ENCODE data around the gene CTNND2. TPM values are rescaled to one million over a fixed set of nuclear protein-coding genes. Genes with fewer than 3 reads are reported as not detected.

Gene CTNND2
- total RNA-seq, 4 donors from 2014 or later: 0.22 to 2.8 (median 0.39) TPM

DNA sequence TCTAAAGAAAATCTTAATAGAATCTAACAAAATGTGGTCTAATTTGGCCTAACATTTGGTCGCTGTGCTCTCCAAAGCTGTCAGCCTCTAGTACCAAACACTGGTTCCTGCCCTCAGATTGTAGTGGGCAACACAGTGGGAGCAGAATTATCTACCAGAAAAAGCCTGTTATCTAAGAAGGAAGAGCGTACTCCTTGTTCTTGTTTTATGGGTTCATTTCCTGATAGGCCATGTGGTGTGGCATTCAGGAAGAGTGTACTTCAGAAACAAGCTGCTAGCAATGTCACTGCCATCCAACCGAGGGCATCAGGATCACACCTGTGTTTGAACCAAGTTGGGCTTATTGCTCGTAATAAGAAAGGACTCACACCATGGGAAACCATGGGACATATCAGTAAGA lies 655.3 kb downstream of the CTNND2 start:
- no peaks in the 10 kb centered on the region for H3K27me3 ChIP-seq
- no peaks in the 10 kb centered on the region for H3K4me1 ChIP-seq
- intact Hi-C loops (cut with DNase I): no loop called here
- no peaks in the 10 kb centered on the region for H3K36me3 ChIP-seq
- H3K27ac ChIP-seq: no peak overlapping the region
- H3K4me3 ChIP-seq (replicated peaks in 1 of 3): no peak overlapping the region
- no peak for DNase-seq
- WGBS, 2 donors: 86 to 88% methylated on average over 4 of the region's 4 CpGs
- no peaks in the 10 kb centered on the region for H3K9me3 ChIP-seq
- TF ChIP-seq, protein P1, sequence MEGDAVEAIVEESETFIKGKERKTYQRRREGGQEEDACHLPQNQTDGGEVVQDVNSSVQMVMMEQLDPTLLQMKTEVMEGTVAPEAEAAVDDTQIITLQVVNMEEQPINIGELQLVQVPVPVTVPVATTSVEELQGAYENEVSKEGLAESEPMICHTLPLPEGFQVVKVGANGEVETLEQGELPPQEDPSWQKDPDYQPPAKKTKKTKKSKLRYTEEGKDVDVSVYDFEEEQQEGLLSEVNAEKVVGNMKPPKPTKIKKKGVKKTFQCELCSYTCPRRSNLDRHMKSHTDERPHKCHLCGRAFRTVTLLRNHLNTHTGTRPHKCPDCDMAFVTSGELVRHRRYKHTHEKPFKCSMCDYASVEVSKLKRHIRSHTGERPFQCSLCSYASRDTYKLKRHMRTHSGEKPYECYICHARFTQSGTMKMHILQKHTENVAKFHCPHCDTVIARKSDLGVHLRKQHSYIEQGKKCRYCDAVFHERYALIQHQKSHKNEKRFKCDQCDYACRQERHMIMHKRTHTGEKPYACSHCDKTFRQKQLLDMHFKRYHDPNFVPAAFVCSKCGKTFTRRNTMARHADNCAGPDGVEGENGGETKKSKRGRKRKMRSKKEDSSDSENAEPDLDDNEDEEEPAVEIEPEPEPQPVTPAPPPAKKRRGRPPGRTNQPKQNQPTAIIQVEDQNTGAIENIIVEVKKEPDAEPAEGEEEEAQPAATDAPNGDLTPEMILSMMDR (IDR thresholded peaks at IDR 0.05): no peak
- no peak for TF ChIP-seq POLR2A (IDR thresholded peaks at IDR 0.05)

DNA sequence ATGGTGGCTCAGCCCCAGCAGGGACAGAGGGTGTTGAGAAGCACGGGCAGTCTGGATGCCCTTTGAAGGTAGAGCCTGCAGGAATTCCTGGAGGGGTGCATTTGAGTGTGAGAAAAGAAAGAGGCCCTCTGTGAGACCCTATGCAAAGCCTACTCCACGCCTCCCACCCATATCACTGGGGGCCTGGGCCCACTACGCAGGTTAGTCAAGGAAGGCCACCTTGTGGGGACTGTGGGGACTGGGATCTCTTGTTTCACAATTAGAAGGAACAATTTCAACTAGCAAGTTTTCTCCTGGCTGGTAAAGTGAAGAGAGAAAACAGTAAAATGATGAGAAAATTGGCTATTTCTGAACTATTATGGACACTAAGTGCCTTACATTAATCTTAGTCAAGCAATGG lies 657.0 kb downstream of the CTNND2 start:
- no peaks in the 10 kb centered on the region for H3K27me3 ChIP-seq
- H3K4me3 ChIP-seq (replicated peaks in 1 of 3): no peak overlapping the region
- no peak for DNase-seq
- H3K27ac ChIP-seq: no peak overlapping the region
- no peaks in the 10 kb centered on the region for H3K4me1 ChIP-seq
- H3K9me3 ChIP-seq: no peaks in the 10 kb centered on the region
- WGBS, 2 donors: 84 to 98% methylated on average over 3 of the region's 3 CpGs
- H3K36me3 ChIP-seq: no peaks in the 10 kb centered on the region
- TF ChIP-seq, protein P1 (IDR thresholded peaks at IDR 0.05): no peak
- intact Hi-C loops (cut with DNase I): no loop called here

DNA sequence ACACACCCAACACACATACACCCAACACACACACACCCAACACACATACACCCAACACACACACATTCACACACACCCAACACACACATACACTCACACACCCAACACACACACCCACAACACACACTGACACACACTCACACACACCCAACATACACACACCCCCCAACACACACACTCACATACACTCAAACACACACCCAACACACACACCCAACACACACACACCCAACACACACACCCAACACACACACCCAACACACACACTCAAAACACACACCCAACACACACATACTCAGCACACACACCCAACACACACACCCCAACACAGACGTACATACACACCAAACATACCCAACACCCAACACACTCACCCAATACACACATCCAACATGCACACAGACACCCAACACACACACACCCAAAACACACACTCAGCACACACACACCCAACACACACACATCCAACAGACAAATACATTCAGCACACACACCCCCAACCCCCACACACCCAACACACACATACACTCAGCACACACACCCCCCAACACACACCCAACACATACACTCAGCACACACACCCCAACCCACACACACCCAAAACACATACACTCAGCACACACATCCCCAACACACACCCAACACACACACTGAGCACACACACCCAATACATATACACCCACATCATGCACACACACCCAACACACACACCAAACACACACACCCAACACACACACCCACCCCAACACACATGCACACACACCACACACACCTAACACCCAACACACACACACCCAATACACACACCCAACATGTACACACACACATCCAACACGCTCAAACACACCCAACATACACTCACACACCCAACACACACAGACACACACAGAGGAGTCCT lies 663.7 kb downstream of the CTNND2 start:
- TF ChIP-seq POLR2A (IDR thresholded peaks at IDR 0.05): no peak
- TF ChIP-seq, protein P1 (IDR thresholded peaks at IDR 0.05): no peak
- Histone ChIP-seq H3K4me3 (replicated peaks in 1 of 3) (no peak overlapping the region), H3K27me3 (no peaks in the 10 kb centered on the region), H3K9me3 (no peaks in the 10 kb centered on the region), H3K4me1 (no peaks in the 10 kb centered on the region), H3K27ac (no peak overlapping the region), H3K36me3 (no peaks in the 10 kb centered on the region)
- intact Hi-C loops (cut with DNase I): no loop called here
- no peak for DNase-seq
- WGBS, 2 donors: 69 to 97% methylated on average over 2 of the region's 2 CpGs

DNA sequence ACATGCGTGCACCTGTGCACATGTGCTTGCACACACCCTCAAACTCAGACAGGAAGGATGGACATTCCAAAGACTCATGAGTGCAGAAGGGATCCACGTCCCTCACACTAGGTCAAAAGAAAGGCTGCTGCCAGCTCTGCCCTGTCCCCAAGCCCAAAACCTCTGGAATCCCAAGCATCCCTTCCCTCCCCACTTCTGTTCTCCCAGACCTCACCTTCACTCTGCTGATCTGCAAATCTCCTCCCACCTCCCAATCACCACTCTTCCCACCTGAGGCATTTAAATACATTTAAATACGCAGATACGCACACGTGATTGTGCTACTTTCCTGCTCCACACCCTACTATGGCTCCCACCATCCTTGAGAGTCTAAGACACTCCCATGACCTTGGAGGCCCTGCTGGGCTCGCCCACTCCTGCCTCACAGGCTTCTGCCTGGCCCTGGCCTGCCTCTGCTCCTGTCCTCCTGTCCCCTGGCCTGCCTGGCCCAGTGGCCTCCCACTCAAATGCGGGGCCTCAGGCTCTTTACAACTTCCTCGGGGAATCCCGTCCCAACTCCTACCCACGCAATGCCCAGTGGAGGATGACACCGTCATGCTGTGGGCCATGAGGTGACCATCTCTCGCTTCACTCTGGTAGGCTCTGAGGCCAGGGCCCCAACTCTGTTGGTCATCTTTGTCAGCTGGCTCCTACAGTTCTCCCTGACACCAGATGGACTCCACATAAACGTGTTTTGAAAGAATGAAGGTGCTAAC lies 664.8 kb downstream of the CTNND2 start:
- DNase-seq: no peak
- Histone ChIP-seq H3K27me3 (no peaks in the 10 kb centered on the region), H3K9me3 (no peaks in the 10 kb centered on the region), H3K4me1 (no peaks in the 10 kb centered on the region), H3K36me3 (no peaks in the 10 kb centered on the region), H3K4me3 (replicated peaks in 1 of 3) (no peak overlapping the region), H3K27ac (no peak overlapping the region)
- 92 to 95% methylated on average over 13 of the region's 13 CpGs for WGBS, 2 donors
- intact Hi-C loops (cut with DNase I): no loop called here
- TF ChIP-seq POLR2A (IDR thresholded peaks at IDR 0.05): no peak
- TF ChIP-seq, protein P1 (IDR thresholded peaks at IDR 0.05): no peak

DNA sequence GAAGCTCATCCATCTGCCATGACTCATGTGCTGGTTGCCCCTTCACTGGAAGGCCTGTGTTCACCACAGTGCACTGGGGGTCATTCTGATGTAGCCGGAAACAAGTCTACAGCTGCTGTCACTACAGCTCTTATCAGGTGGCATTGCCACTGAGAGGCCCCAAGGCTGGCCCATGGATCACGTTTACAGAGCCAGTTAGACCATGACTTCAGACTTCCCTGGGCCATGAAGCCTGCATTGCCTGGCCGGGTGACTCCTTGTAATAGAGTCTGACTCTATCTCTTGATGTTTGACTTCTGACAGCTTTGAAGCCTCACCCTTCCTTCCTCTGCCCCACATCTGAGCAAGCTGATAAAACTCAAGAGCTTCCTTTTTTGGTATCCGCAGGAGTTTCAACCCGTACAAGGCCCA lies 669.7 kb downstream of the CTNND2 start:
- DNase-seq: no peak
- no peaks in the 10 kb centered on the region for H3K4me1 ChIP-seq
- H3K9me3 ChIP-seq: no peaks in the 10 kb centered on the region
- intact Hi-C loops (cut with DNase I): no loop called here
- H3K4me3 ChIP-seq (replicated peaks in 1 of 3): no peak overlapping the region
- WGBS, 2 donors: 72 to 73% methylated on average over 5 of the region's 5 CpGs
- no peak overlapping the region for H3K27ac ChIP-seq
- no peaks in the 10 kb centered on the region for H3K36me3 ChIP-seq
- no peaks in the 10 kb centered on the region for H3K27me3 ChIP-seq
- TF ChIP-seq, protein P1 (IDR thresholded peaks at IDR 0.05): no peak
- no peak for TF ChIP-seq POLR2A (IDR thresholded peaks at IDR 0.05)

All from thyroid gland (tissue), 4 donors.